ENCODE measurements around the gene LAMC2. TPM values are rescaled to one million over a fixed set of nuclear protein-coding genes. Genes with fewer than 3 reads are reported as not detected.
A peak's percentile ranks its signal among the peaks of the same experiment; 100 is the strongest.

The LAMC2 gene
- total RNA-seq, 2 donors from 2014 or later = 0.04 to 0.05 TPM

DNA sequence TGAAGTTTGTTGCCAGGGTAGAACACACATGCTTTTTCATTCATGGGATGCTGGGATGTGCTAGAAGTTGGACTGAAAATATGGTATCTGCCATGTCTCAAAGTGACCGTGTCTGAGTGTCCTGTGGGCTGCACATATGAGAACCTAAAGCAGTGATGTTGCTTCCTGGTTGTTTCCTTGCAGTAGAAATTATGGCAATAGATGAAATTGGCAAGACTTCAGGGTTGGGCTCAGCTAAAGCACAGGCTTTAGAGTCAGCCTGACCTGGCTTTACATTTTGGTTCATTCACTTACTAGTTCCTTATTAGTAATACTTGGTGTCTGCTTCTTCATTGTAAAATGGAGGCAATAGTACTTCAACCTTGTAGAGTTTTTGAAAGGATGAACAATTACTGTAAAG is 2.2 kb downstream of the LAMC2 start:
- Mint-ChIP-seq H3K4me3 (no peak overlapping the region), H3K4me1 (no peaks in the 10 kb centered on the region), H3K36me3 (ENCODE audit: low read depth) (no peaks in the 10 kb centered on the region), H3K27ac (no peak overlapping the region), H3K27me3 (peaks cover 27% of the 10 kb centered on the region), H3K9me3 (no peaks in the 10 kb centered on the region)
- ATAC-seq (replicated peaks) = no peak

DNA sequence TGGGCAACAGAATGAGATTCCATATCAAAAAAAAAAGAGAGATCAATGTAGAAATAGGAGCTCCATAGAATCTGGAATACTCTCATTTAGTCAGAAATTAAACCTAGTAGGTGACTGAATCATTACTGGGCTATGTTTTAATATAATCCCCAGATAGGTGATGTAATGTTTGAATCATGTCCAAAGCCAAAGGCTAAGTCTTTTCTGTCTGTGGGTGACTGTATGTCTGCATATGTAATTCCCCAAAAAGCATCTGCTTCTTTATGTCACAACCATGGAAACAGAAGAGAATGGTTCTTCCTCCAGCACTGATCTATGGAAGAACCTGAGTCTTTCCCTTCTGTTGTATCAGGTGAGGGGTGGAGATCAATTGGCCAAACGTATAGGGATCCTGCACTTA is 5.8 kb downstream of the LAMC2 start:
- no peaks in the 10 kb centered on the region for H3K9me3 Mint-ChIP-seq
- H3K4me1 Mint-ChIP-seq = peaks cover 7% of the 10 kb centered on the region
- ATAC-seq (replicated peaks) = no peak
- peaks cover 12% of the 10 kb centered on the region for H3K27me3 Mint-ChIP-seq
- no peaks in the 10 kb centered on the region for H3K36me3 Mint-ChIP-seq (ENCODE audit: low read depth)
- H3K27ac Mint-ChIP-seq = no peak overlapping the region
- no peak overlapping the region for H3K4me3 Mint-ChIP-seq

DNA sequence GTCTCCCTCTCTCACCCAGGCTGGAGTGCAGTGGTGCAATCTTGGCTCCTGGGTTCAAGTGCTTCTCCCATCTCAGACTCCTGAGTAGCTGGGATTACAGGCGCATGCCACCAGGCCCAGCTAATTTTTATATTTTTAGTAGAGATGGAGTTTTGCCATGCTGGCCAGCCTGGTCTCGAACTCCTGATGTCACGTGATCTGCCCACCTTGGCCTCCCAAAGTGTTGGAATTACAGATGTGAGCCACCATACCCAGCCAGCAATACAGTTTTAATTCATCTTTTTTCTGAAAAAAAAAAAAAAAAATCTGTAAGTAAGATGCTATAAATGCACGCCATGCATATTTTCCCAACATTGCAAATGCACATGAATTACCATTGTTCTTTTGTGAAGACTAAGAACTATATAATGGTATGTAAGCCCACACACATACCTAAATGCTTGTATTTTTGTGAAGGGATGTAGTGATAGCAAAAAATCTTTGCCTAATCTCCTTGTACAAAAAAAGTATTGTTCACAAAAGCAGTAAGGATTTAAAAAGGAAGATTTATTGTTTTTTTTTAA is 8.0 kb downstream of the LAMC2 start:
- ATAC-seq (replicated peaks) = no peak
- Mint-ChIP-seq H3K9me3 (no peaks in the 10 kb centered on the region), H3K4me3 (no peak overlapping the region), H3K27ac (no peak overlapping the region), H3K4me1 (peaks cover 7% of the 10 kb centered on the region), H3K36me3 (ENCODE audit: low read depth) (no peaks in the 10 kb centered on the region), H3K27me3 (peaks cover 8% of the 10 kb centered on the region)

- Mint-ChIP-seq H3K27ac (peak overlapping the region; percentile 6), H3K9me3 (no peaks in the 10 kb centered on the region), H3K4me3 (peak overlapping the region; percentile 17), H3K27me3 (peaks cover 11% of the 10 kb centered on the region), H3K36me3 (ENCODE audit: low read depth) (no peaks in the 10 kb centered on the region), H3K4me1 (peaks cover 7% of the 10 kb centered on the region)
- ATAC-seq (replicated peaks) = peak; percentile 87
Observed at GRCh38 chr1:183194527-183195141, 8.6 kb downstream of the LAMC2 start.

DNA sequence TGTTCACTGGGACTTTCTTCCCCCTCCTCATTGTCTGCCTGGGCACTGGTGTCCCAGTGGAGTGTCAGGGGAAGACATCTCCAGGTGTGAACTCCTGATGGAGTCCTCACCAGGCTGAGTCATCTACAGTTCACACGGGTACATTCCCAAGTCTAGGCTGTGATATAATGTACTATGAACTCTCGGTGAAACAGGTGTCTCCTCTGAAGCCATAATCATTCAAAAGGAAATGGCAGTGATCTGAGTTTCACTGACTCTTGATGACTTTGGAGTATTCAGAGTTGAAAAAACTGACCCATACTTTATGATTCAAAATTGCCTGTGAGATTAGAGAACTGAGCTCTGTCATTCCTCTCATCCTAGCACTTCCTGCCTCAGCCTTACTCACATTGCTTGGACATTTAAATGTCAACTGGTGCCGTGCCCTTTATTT is 9.1 kb downstream of the LAMC2 start:
- Mint-ChIP-seq H3K4me3 (peak overlapping the region; percentile 17), H3K9me3 (no peaks in the 10 kb centered on the region), H3K4me1 (peaks cover 7% of the 10 kb centered on the region), H3K27ac (peak overlapping the region; percentile 6), H3K36me3 (ENCODE audit: low read depth) (no peaks in the 10 kb centered on the region), H3K27me3 (peaks cover 14% of the 10 kb centered on the region)
- ATAC-seq (replicated peaks) = peak; percentile 78

- no peaks in the 10 kb centered on the region for H3K36me3 Mint-ChIP-seq (ENCODE audit: low read depth)
- H3K4me3 Mint-ChIP-seq = no peak overlapping the region
- ATAC-seq (replicated peaks) = no peak
- peaks cover 7% of the 10 kb centered on the region for H3K4me1 Mint-ChIP-seq
- no peaks in the 10 kb centered on the region for H3K9me3 Mint-ChIP-seq
- H3K27me3 Mint-ChIP-seq = peaks cover 23% of the 10 kb centered on the region
- no peak overlapping the region for H3K27ac Mint-ChIP-seq
Observed at GRCh38 chr1:183197762-183198161, 11.7 kb downstream of the LAMC2 start.

- Mint-ChIP-seq H3K4me1 (peaks cover 7% of the 10 kb centered on the region), H3K27me3 (peaks cover 23% of the 10 kb centered on the region), H3K36me3 (ENCODE audit: low read depth) (no peaks in the 10 kb centered on the region), H3K27ac (no peak overlapping the region), H3K9me3 (no peaks in the 10 kb centered on the region), H3K4me3 (no peak overlapping the region)
- no peak for ATAC-seq (replicated peaks)
Observed at GRCh38 chr1:183198463-183198862, 12.4 kb downstream of the LAMC2 start.

GRCh38 chr1:183199304-183199703 is 13.2 kb downstream of the LAMC2 start:
- H3K9me3 Mint-ChIP-seq = no peaks in the 10 kb centered on the region

DNA sequence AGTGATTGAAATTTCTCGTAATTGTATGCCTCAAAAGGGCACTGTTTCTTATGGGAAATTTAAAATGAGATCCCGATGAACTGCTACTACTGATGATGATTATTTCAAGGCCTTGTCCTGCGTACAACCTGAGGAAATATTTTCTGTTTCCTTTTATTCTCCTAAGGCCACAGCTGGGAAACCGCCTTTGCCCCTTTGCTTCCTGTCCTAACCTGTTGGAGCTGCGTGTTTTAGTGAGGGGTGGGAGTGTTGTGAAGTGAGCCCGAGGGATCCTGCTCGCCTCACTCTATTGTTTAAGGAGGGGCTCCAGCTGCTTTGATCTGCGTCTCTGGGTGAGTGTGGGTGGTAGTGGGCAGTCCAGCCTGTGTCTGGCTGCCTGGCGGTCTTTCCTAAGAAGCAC is 14.4 kb downstream of the LAMC2 start:
- H3K27me3 Mint-ChIP-seq = peaks cover 23% of the 10 kb centered on the region
- no peaks in the 10 kb centered on the region for H3K9me3 Mint-ChIP-seq
- H3K4me3 Mint-ChIP-seq = no peak overlapping the region
- no peak overlapping the region for H3K27ac Mint-ChIP-seq
- no peak for ATAC-seq (replicated peaks)
- H3K36me3 Mint-ChIP-seq (ENCODE audit: low read depth) = no peaks in the 10 kb centered on the region
- H3K4me1 Mint-ChIP-seq = no peaks in the 10 kb centered on the region

More at GRCh38 chr1:183199304-183199703, 13.2 kb downstream of the LAMC2 start:
- H3K27ac Mint-ChIP-seq = no peak overlapping the region
- no peak for ATAC-seq (replicated peaks)
- H3K4me1 Mint-ChIP-seq = peaks cover 7% of the 10 kb centered on the region
- H3K4me3 Mint-ChIP-seq = no peak overlapping the region
- no peaks in the 10 kb centered on the region for H3K36me3 Mint-ChIP-seq (ENCODE audit: low read depth)
- H3K27me3 Mint-ChIP-seq = peaks cover 23% of the 10 kb centered on the region

DNA sequence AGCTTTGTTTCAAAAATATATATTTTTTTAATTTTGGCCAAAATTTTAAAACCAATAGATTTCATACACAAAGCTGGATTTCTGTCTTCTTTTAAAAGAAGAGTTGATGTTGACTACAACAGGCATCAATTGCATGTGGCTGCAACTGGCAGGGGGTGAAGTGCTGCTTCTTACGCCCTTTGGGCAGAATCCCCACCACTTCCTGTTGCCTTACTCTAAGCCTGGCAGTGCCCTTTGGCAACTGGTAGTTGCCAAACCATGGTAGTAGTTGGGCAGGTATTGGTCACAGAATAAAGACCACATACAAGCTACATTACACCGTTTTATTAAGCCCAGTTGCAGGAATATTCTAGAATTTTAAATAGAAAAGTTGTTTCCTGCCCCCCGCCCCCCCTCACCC is 17.0 kb downstream of the LAMC2 start:
- Mint-ChIP-seq H3K4me1 (no peaks in the 10 kb centered on the region), H3K27ac (no peak overlapping the region), H3K27me3 (peaks cover 16% of the 10 kb centered on the region), H3K4me3 (no peak overlapping the region), H3K36me3 (ENCODE audit: low read depth) (no peaks in the 10 kb centered on the region), H3K9me3 (no peaks in the 10 kb centered on the region)
- no peak for ATAC-seq (replicated peaks)

GRCh38 chr1:183205196-183205781 is 19.2 kb downstream of the LAMC2 start:
- H3K4me1 Mint-ChIP-seq = no peaks in the 10 kb centered on the region
- ATAC-seq (replicated peaks) = no peak

DNA sequence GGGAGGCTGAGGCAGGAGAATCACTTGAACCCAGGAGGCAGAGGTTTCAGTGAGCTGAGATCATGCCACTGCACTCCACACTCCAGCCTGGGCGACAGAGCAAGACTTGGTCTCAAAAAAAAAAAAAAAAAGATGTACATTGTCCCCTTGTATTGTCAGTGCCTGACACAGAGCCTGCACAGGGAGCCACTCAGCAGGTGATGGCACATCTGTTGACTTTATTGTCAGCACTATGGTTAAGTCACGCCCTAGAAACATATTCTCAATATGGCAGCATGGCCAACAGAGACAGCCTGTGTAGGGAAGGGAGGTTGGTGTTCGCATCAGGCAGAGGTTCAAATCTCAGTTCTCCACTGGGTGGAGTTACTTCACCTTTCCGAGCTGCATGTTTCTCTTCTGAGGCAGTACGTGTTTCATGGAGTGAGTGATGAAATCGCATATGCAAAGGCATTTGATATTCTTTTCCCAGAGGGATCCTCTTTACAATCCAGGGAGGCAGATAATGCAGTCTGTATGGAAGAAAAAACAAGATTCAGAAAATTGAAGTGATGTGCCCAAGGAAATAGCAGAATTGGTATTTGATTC is 20.6 kb downstream of the LAMC2 start:
- ATAC-seq (replicated peaks) = no peak
- Mint-ChIP-seq H3K27me3 (peaks cover 4% of the 10 kb centered on the region), H3K4me3 (no peak overlapping the region), H3K4me1 (no peaks in the 10 kb centered on the region), H3K36me3 (ENCODE audit: low read depth) (no peaks in the 10 kb centered on the region), H3K27ac (no peak overlapping the region), H3K9me3 (no peaks in the 10 kb centered on the region)

More at GRCh38 chr1:183205196-183205781, 19.2 kb downstream of the LAMC2 start:
- Mint-ChIP-seq H3K36me3 (ENCODE audit: low read depth) (no peaks in the 10 kb centered on the region), H3K9me3 (no peaks in the 10 kb centered on the region), H3K4me3 (no peak overlapping the region), H3K27me3 (peaks cover 13% of the 10 kb centered on the region), H3K27ac (no peak overlapping the region)

DNA sequence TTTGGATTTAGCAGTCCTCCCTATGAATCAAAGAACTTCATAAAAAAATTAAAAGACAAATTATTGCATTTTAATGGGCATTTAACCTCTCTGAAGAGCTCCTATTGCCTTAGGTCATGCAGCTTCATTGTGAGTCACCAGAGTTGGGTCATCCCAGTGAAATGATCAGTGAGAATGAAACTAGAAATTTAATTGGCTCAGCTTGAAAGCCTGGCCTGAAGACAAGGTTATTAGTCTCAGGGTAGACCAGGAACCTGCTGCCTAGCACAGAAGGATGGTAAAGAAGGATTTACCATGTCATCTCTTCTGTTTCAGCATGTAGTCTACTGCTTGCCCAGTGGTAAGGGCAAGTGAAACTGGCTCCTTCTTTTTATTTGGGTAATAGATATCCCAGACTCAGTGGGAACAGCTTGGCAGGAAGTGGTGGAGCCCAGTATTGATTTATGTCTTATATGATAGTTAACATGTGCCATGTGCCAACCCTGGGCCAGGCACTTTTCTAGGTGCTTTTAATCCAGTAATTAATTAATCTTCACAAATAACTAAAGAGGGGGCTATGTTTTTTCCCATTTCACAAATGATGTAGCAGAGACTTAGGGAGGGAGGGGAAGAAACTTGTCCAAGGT is 23.6 kb downstream of the LAMC2 start:
- H3K27me3 Mint-ChIP-seq = peaks cover 20% of the 10 kb centered on the region
- H3K36me3 Mint-ChIP-seq (ENCODE audit: low read depth) = no peaks in the 10 kb centered on the region
- H3K9me3 Mint-ChIP-seq = no peaks in the 10 kb centered on the region
- H3K4me1 Mint-ChIP-seq = no peaks in the 10 kb centered on the region
- H3K27ac Mint-ChIP-seq = no peak overlapping the region
- peak; percentile 81 for ATAC-seq (replicated peaks)
- no peak overlapping the region for H3K4me3 Mint-ChIP-seq

GRCh38 chr1:183210681-183211080 is 24.6 kb downstream of the LAMC2 start:
- no peak for ATAC-seq (replicated peaks)
- no peaks in the 10 kb centered on the region for H3K36me3 Mint-ChIP-seq (ENCODE audit: low read depth)
- peaks cover 20% of the 10 kb centered on the region for H3K27me3 Mint-ChIP-seq
- H3K27ac Mint-ChIP-seq = no peak overlapping the region
- H3K9me3 Mint-ChIP-seq = no peaks in the 10 kb centered on the region
- no peak overlapping the region for H3K4me3 Mint-ChIP-seq
- no peaks in the 10 kb centered on the region for H3K4me1 Mint-ChIP-seq

- Mint-ChIP-seq H3K36me3 (ENCODE audit: low read depth) (no peaks in the 10 kb centered on the region), H3K4me1 (no peaks in the 10 kb centered on the region), H3K4me3 (no peak overlapping the region), H3K27me3 (peaks cover 20% of the 10 kb centered on the region), H3K27ac (no peak overlapping the region), H3K9me3 (no peaks in the 10 kb centered on the region)
- no peak for ATAC-seq (replicated peaks)
Observed at GRCh38 chr1:183212870-183213269, 26.8 kb downstream of the LAMC2 start.
